OCI-LY1 (cell line): Measurements from ENCODE around the gene TBX1.

ENCODE experiments used
- H2AFZ ChIP-seq: fragments of 200-600 bp; sonication (generic), shearing (Covaris generic); 2 replicates; pipeline ENCODE4 v1.6.0; 2014; ENCODE audit warnings: antibody characterized with exemption, mild to moderate bottlenecking, low read length
- H3F3A ChIP-seq: fragments of 200-600 bp; sonication (generic), shearing (Covaris generic); 2 replicates; pipeline ENCODE4 v1.6.0; 2014; ENCODE audit warnings: mild to moderate bottlenecking, antibody characterized with exemption, low read length, moderate library complexity; ENCODE audit not compliant: insufficient read depth
- H3K27ac ChIP-seq: fragments of 200-600 bp; sonication (generic); 2 replicates; pipeline ENCODE4 v1.5.1; 2014; ENCODE audit warnings: low read length, mixed run types, mild to moderate bottlenecking, low read depth; ENCODE audit not compliant: poor library complexity, severe bottlenecking
- H3K27me3 ChIP-seq: fragments of 200-600 bp; sonication (generic); 2 replicates; pipeline ENCODE4 v1.6.0; 2014; ENCODE audit warnings: antibody characterized with exemption, mild to moderate bottlenecking, low read length, moderate library complexity; ENCODE audit not compliant: insufficient read depth
- H3K36me3 ChIP-seq: fragments of 200-600 bp; sonication (generic); 2 replicates; pipeline ENCODE4 v1.6.1; 2014; ENCODE audit warnings: mild to moderate bottlenecking, antibody characterized with exemption, low read length, moderate library complexity, mixed read lengths; ENCODE audit not compliant: insufficient read depth
- H3K4me1 ChIP-seq: fragments of 200-600 bp; sonication (generic); 2 replicates; pipeline ENCODE4 v1.5.1; 2014; ENCODE audit warnings: mild to moderate bottlenecking, low read length, moderate library complexity; ENCODE audit not compliant: insufficient read depth, severe bottlenecking
- H3K4me2 ChIP-seq: fragments of 200-600 bp; sonication (generic), shearing (Covaris generic); 2 replicates; pipeline ENCODE4 v1.6.1; 2014; ENCODE audit warnings: low read length
- H3K4me3 ChIP-seq: fragments of 200-600 bp; sonication (generic); 2 replicates; pipeline ENCODE4 v1.5.1; 2014; ENCODE audit warnings: low read length, low read depth, mild to moderate bottlenecking, mixed read lengths; ENCODE audit not compliant: poor library complexity, severe bottlenecking
- H3K79me2 ChIP-seq: fragments of 200-600 bp; shearing (Covaris generic); 2 replicates; pipeline ENCODE4 v1.6.1; 2016; ENCODE audit warnings: mixed run types, low read length, mixed read lengths; ENCODE audit not compliant: insufficient read depth
- H3K9ac ChIP-seq: fragments of 200-600 bp; sonication (generic), shearing (Covaris generic); 2 replicates; pipeline ENCODE4 v1.6.1; 2014; ENCODE audit warnings: mild to moderate bottlenecking, low read length, mixed read lengths
- H3K9me2 ChIP-seq: fragments of 200-600 bp; sonication (generic), shearing (Covaris generic); 2 replicates; pipeline ENCODE4 v1.6.1; 2014; ENCODE audit warnings: low read depth, mild to moderate bottlenecking, low read length, mixed read lengths
- H3K9me3 ChIP-seq: fragments of 200-600 bp; shearing (Covaris generic); 2 replicates; pipeline ENCODE4 v1.6.1; 2014; ENCODE audit warnings: low read length, mixed read lengths
- H4K20me1 ChIP-seq: fragments of 200-600 bp; sonication (generic), shearing (Covaris generic); 2 replicates; pipeline ENCODE4 v1.6.0; 2016; ENCODE audit warnings: mild to moderate bottlenecking, low read length; ENCODE audit not compliant: insufficient read depth
- EZH2 ChIP-seq: fragments of 200-600 bp; sonication (generic), shearing (Covaris generic); IDR thresholded peaks from 2 replicates; pipeline ENCODE4 v1.8.0; 2017; ENCODE audit warnings: borderline replicate concordance, mixed run types, mild to moderate bottlenecking, antibody characterized with exemption, low read length, moderate library complexity, mixed read lengths
- TF ChIP-seq, protein P1 (sequence below): fragments of 200-600 bp; sonication (generic), shearing (Covaris generic); IDR thresholded peaks from 2 replicates; pipeline ENCODE4 v1.5.1; 2017; ENCODE audit warnings: mild to moderate bottlenecking, antibody characterized with exemption, low read length, moderate library complexity, mixed read lengths

The TBX1 gene

DNA sequence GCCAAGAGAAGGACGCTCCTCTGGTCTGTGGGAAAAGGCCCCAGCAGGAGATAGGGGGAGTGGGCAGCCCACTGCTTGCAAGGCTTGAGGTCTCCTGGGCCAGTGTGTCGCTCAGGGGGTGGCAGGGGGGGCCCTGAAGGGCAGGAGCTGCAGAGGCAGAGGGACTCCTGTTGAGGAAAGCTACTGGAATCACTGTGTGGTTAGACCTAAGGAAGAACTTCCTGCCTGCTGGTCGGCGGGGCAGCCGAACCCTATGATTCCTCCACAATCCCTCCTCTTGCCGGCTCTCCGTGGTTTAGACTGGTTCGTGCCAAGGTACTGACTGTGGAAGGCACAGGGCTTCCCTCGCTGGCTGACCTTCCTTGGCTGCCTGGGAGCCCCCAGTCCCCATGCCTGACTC is 31.1 kb upstream of the TBX1 start:
- Histone ChIP-seq H3K9me2 (no peaks in the 10 kb centered on the region), H3K79me2 (no peaks in the 10 kb centered on the region), H3K9me3 (no peaks in the 10 kb centered on the region), H3K27me3 (peaks cover 14% of the 10 kb centered on the region; the same call in 1 of the 2 replicates), H3K4me3 (no peak overlapping the region), H2AFZ (no peak overlapping the region), H3K4me1 (no peaks in the 10 kb centered on the region), H3K27ac (no peak overlapping the region), H4K20me1 (no peaks in the 10 kb centered on the region), H3K4me2 (no peak overlapping the region), H3K36me3 (no peaks in the 10 kb centered on the region), H3F3A (no peaks in the 10 kb centered on the region), H3K9ac (no peak overlapping the region)
- TF ChIP-seq, protein P1, sequence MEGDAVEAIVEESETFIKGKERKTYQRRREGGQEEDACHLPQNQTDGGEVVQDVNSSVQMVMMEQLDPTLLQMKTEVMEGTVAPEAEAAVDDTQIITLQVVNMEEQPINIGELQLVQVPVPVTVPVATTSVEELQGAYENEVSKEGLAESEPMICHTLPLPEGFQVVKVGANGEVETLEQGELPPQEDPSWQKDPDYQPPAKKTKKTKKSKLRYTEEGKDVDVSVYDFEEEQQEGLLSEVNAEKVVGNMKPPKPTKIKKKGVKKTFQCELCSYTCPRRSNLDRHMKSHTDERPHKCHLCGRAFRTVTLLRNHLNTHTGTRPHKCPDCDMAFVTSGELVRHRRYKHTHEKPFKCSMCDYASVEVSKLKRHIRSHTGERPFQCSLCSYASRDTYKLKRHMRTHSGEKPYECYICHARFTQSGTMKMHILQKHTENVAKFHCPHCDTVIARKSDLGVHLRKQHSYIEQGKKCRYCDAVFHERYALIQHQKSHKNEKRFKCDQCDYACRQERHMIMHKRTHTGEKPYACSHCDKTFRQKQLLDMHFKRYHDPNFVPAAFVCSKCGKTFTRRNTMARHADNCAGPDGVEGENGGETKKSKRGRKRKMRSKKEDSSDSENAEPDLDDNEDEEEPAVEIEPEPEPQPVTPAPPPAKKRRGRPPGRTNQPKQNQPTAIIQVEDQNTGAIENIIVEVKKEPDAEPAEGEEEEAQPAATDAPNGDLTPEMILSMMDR: no peak
- TF ChIP-seq EZH2: no peak

DNA sequence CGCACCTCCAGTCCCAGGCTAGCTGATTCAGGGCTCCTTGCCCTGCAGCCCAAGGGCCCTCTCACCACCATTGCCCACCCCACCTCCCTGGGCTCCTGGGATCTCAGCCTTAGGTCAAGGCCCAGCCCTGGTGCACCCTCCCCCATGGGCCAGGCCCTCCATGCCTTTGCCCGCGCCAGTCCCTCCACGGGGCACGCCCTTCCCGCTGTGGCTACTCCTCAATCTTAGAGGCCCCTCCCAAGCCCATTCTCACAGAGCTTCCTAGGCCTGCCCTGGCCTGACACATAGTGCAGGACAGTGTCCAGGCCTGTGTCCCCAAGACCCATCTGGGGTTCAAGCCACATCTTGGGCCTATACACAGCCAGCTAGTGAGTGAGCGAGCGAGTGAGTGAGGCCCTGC is 30.4 kb upstream of the TBX1 start:
- H3K9ac ChIP-seq: no peak overlapping the region
- no peak overlapping the region for H3K27ac ChIP-seq
- H3K27me3 ChIP-seq: peaks cover 10% of the 10 kb centered on the region; the same call in 1 of the 2 replicates
- H3K9me3 ChIP-seq: no peaks in the 10 kb centered on the region
- H3K4me1 ChIP-seq: no peaks in the 10 kb centered on the region
- H3K79me2 ChIP-seq: no peaks in the 10 kb centered on the region
- no peaks in the 10 kb centered on the region for H3K36me3 ChIP-seq
- H3K4me3 ChIP-seq: no peak overlapping the region
- no peaks in the 10 kb centered on the region for H3F3A ChIP-seq
- TF ChIP-seq, protein P1: no peak
- no peak for TF ChIP-seq EZH2
- H4K20me1 ChIP-seq: no peaks in the 10 kb centered on the region
- no peaks in the 10 kb centered on the region for H3K9me2 ChIP-seq
- no peak overlapping the region for H2AFZ ChIP-seq
- H3K4me2 ChIP-seq: peak overlapping the region; percentile 59; the same call in 1 of the 2 replicates

DNA sequence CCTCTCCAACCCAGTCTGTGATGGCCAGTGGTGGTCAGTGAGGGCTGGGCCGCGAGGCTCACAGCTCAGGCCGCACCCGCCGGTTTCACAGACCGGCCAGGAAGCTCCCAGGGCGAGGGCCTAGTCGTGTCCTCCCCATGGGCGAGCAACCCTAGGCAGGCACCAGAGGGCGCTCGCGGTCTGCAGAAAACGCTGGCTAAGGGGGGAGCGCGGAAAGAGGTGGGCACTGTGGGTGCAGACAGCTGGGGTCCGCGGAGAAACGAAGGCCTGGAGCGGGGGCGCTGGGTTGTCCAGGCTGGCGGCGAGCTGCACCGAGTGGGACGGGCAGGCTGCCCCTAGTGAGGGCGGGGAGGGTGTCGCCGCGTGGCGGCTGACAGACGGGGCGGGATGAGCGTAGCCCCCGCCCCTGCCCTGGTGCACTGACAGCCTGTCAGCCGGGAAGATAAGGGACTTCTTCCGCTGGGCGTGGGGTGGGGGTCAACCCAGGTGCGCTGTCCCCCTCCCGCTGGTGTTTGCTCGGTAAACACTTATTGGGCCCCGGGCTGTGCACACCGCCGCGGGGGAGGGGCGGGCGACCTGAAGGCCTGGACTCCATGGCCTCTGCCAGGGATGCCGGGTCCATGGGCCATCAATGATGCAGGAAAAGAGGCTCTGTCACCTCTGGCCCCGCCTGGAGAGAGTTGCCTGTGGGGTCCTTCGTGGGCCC is 29.8 kb upstream of the TBX1 start:
- no peaks in the 10 kb centered on the region for H3K9me3 ChIP-seq
- H2AFZ ChIP-seq: no peak overlapping the region
- no peaks in the 10 kb centered on the region for H3K9me2 ChIP-seq
- H3K9ac ChIP-seq: no peak overlapping the region; the same call in 1 of the 2 replicates
- peaks cover 10% of the 10 kb centered on the region; the same call in 1 of the 2 replicates for H3K27me3 ChIP-seq
- H3F3A ChIP-seq: no peaks in the 10 kb centered on the region
- H3K4me3 ChIP-seq: peak overlapping the region; percentile 53
- H3K4me2 ChIP-seq: peak overlapping the region; percentile 59
- TF ChIP-seq, protein P1: peak; percentile 97
- no peak for TF ChIP-seq EZH2
- H3K79me2 ChIP-seq: no peaks in the 10 kb centered on the region
- no peak overlapping the region for H3K27ac ChIP-seq
- no peaks in the 10 kb centered on the region for H3K4me1 ChIP-seq
- no peaks in the 10 kb centered on the region for H4K20me1 ChIP-seq
- H3K36me3 ChIP-seq: no peaks in the 10 kb centered on the region
